ENCODE measurements around the gene UHRF1. TPM values are rescaled to one million over a fixed set of nuclear protein-coding genes. Genes with fewer than 3 reads are reported as not detected.

UHRF1 gene
- total and polyA plus RNA-seq, 7 donors, result 0.36 to 10.5 (median 1.5) TPM

- intact Hi-C loops (cut with DNase I), result no loop called here
- Histone ChIP-seq H3K9me3 (no peaks in the 10 kb centered on the region), H3K4me1 (no peaks in the 10 kb centered on the region), H3K27me3 (no peaks in the 10 kb centered on the region), H3K4me3 (no peak overlapping the region), H3K36me3 (no peaks in the 10 kb centered on the region), H3K27ac (no peak overlapping the region)
- WGBS, 2 donors, result 94 to 95% methylated on average over 21 of the region's 21 CpGs
- TF ChIP-seq POLR2AphosphoS5 (IDR thresholded peaks at IDR 0.05) (no peak), POLR2A (IDR thresholded peaks at IDR 0.05) (no peak), EP300 (IDR thresholded peaks at IDR 0.05) (no peak), CTCF (IDR thresholded peaks at IDR 0.05) (no peak)
- no peak for DNase-seq
Observed at GRCh38 chr19:4923276-4923747, 14.0 kb downstream of the UHRF1 start.

- Histone ChIP-seq H3K4me1 (no peaks in the 10 kb centered on the region), H3K27me3 (no peaks in the 10 kb centered on the region), H3K4me3 (no peak overlapping the region), H3K36me3 (no peaks in the 10 kb centered on the region), H3K9me3 (no peaks in the 10 kb centered on the region), H3K27ac (no peak overlapping the region)
- intact Hi-C loops (cut with DNase I), result no loop called here
- DNase-seq, result no peak
- WGBS, 2 donors, result 95% methylated on average over 22 of the region's 22 CpGs
- TF ChIP-seq CTCF (IDR thresholded peaks at IDR 0.05) (no peak), POLR2A (IDR thresholded peaks at IDR 0.05) (no peak), POLR2AphosphoS5 (IDR thresholded peaks at IDR 0.05) (no peak), EP300 (IDR thresholded peaks at IDR 0.05) (no peak)
Observed at GRCh38 chr19:4929186-4929585, 19.9 kb downstream of the UHRF1 start.

GRCh38 chr19:4930664-4931063, 21.4 kb downstream of the UHRF1 start:
- H3K27me3 ChIP-seq, result no peaks in the 10 kb centered on the region
- H3K36me3 ChIP-seq, result no peaks in the 10 kb centered on the region
- no peaks in the 10 kb centered on the region for H3K4me1 ChIP-seq
- no peak overlapping the region for H3K4me3 ChIP-seq
- WGBS, 2 donors, result 93 to 95% methylated on average over 28 of the region's 28 CpGs
- intact Hi-C loops (cut with DNase I), result no loop called here
- H3K27ac ChIP-seq, result no peak overlapping the region
- H3K9me3 ChIP-seq, result no peaks in the 10 kb centered on the region
- DNase-seq, result no peak
- TF ChIP-seq CTCF (IDR thresholded peaks at IDR 0.05), result no peak
- no peak for TF ChIP-seq EP300 (IDR thresholded peaks at IDR 0.05)
- no peak for TF ChIP-seq POLR2A (IDR thresholded peaks at IDR 0.05)
- no peak for TF ChIP-seq POLR2AphosphoS5 (IDR thresholded peaks at IDR 0.05)

- no peak for DNase-seq
- Histone ChIP-seq H3K27ac (no peak overlapping the region), H3K9me3 (no peaks in the 10 kb centered on the region), H3K27me3 (no peaks in the 10 kb centered on the region), H3K36me3 (no peaks in the 10 kb centered on the region), H3K4me1 (no peaks in the 10 kb centered on the region), H3K4me3 (no peak overlapping the region)
- intact Hi-C loops (cut with DNase I), result no loop called here
- TF ChIP-seq POLR2A (IDR thresholded peaks at IDR 0.05) (no peak), CTCF (IDR thresholded peaks at IDR 0.05) (no peak), POLR2AphosphoS5 (IDR thresholded peaks at IDR 0.05) (no peak), EP300 (IDR thresholded peaks at IDR 0.05) (no peak)
- WGBS, 2 donors, result 96 to 97% methylated on average over 32 of the region's 32 CpGs
Observed at GRCh38 chr19:4932711-4933110, 23.4 kb downstream of the UHRF1 start.

- Histone ChIP-seq H3K9me3 (no peaks in the 10 kb centered on the region), H3K27ac (peak overlapping the region in 1 of 4 donors; percentile 0), H3K4me3 (no peak overlapping the region), H3K36me3 (no peaks in the 10 kb centered on the region), H3K4me1 (no peaks in the 10 kb centered on the region), H3K27me3 (no peaks in the 10 kb centered on the region)
- TF ChIP-seq POLR2AphosphoS5 (IDR thresholded peaks at IDR 0.05) (no peak), POLR2A (IDR thresholded peaks at IDR 0.05) (no peak), EP300 (IDR thresholded peaks at IDR 0.05) (no peak), CTCF (IDR thresholded peaks at IDR 0.05) (no peak)
- no peak for DNase-seq
- intact Hi-C loops (cut with DNase I), result no loop called here
- WGBS, 2 donors, result 21 to 67% methylated on average over 7 of the region's 7 CpGs
Observed at GRCh38 chr19:4933528-4933927, 24.2 kb downstream of the UHRF1 start.
